ENCODE results near the gene RIMS1.

GRCh38 chr6:71902261-71902660, 15.9 kb downstream of the RIMS1 start:
- TF ChIP-seq CTCF (conservative IDR thresholded peaks at IDR 0.05; ENCODE audit: low read depth, low read length) (no peak), EZH2phosphoT487 (IDR thresholded peaks at IDR 0.05; ENCODE audit: borderline replicate concordance, low read length) (no peak), EZH2 (IDR thresholded peaks at IDR 0.05; ENCODE audit: low read length, unreplicated experiment) (no peak)

All from PC-3 (cell line).